PC-9 (cell line): ENCODE data around the gene AOAH.
"Not testable (repeated sequence)": the region's sequence is repeated elsewhere in the genome, so short reads cannot be mapped to it uniquely, and the experiment has no call there.

Experiments
- CTCF ChIP-seq: fragments of 200-600 bp; sonication (generic); conservative IDR thresholded peaks from 2 replicates; pipeline ENCODE4 v1.6.1; 2017; ENCODE audit warnings: mixed run types, antibody characterized with exemption, mild to moderate bottlenecking, moderate library complexity
- EZH2 ChIP-seq: fragments of 200-600 bp; sonication (generic); IDR thresholded peaks from 2 replicates; pipeline ENCODE4 v1.8.0; 2017; ENCODE audit warnings: antibody characterized with exemption, low read depth

GRCh38 chr7:36716802-36717201, 7.5 kb downstream of the AOAH start:
- not testable (repeated sequence) for TF ChIP-seq CTCF, EZH2
